ENCODE data around the gene CD44.

Gene CD44

DNA sequence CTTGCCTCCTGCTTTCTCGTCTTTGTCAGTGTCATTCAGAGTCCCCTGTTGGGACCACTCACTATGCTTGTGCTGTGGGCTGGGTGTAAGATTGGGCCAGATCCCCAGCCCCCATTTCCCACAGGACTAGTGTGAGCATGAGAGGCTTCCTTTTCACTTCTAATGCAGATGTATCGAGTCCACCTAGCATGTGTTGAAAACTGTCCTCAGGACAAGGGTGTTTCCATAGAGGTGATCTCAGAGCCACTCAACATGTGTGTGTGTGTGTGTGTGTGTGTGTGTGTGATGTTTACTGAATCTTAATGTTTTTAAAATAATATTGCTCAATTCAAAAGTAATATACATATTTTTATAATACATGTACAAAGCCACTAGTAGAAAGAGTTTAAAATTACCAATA is 11.4 kb upstream of the CD44 start:
- ChIA-PET POLR2A (no interaction called here), CTCF (no interaction called here)
- H3K36me3 ChIP-seq (ENCODE audit: control insufficient read depth in 4 of 4, insufficient read depth in 4 of 4, low read length in 3 of 4): no peaks in the 10 kb centered on the region
- no peak overlapping the region for H3K4me3 ChIP-seq (ENCODE audit: control insufficient read depth in 1 of 7, extremely low read depth in 1 of 7, insufficient read depth in 4 of 7, low read depth in 2 of 7, low read length in 6 of 7)
- no peaks in the 10 kb centered on the region for H3K27me3 ChIP-seq (replicated peaks in 2 of 5; ENCODE audit: control insufficient read depth in 4 of 5, insufficient read depth in 5 of 5, low read length in 4 of 5)
- H3K27ac ChIP-seq (ENCODE audit: insufficient read depth in 1 of 2, low read depth in 1 of 2, low read length in 2 of 2, poor library complexity in 1 of 2, severe bottlenecking in 2 of 2): no peak overlapping the region
- no peak for DNase-seq
- no peaks in the 10 kb centered on the region for H3K9me3 ChIP-seq (ENCODE audit: control extremely low read depth in 1 of 5, control insufficient read depth in 4 of 5, insufficient read depth in 2 of 5, low read depth in 1 of 5, low read length in 4 of 5)
- H3K4me1 ChIP-seq (ENCODE audit: control extremely low read depth in 1 of 4, control insufficient read depth in 4 of 4, insufficient read depth in 4 of 4, low read length in 3 of 4): peaks cover 0 to 2% (median under 1%) of the 10 kb centered on the region in 4 experiments
- WGBS (ENCODE audit: insufficient coverage): 50% methylated on average over 1 of the region's 2 CpGs

DNA sequence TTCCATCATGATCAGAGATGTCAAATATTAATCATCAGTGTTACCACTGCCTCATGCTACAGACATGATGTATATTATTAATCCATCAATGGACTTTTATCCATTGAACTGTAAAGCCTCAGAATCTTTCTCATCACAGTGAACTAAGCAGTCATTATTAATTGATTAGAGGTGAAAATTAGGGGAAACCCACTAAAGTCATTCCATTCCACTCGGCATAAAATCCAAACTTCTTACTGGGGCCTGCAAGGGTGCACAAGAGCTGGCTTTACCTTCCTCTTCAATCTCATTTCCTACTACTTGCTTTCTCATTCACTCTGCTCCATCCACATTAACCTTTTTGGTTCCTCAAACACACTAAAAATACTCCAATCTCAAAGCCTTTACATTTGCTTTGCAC is 7.9 kb upstream of the CD44 start:
- ChIA-PET POLR2A (no interaction called here), CTCF (interaction anchor here (1.4 to 1.9 kb wide), 2 partner anchors 11 to 19 kb away, joined by 6 read pairs; no protein-coding TSS in a partner anchor)
- 100% methylated on average over 1 of the region's 1 CpG for WGBS (ENCODE audit: insufficient coverage)

DNA sequence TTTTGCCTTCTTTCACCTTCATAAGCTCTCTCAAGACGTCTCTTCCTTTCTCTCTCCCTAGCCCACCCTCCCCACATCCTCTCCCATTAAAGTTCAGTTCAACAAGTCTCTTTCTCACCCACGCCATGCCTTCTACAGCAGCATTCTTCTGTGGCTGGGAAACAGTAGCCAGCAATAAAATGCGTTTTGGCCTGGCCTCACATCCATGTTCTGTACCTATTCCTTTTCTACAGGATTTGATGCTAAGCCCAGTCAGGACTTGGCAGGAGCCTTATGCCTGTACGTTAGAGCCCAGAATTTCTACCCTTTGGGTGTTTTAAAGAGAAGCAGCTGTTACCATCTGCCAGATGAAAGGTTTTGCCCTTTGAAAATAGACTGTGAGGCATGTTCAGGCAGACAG is 7.1 kb upstream of the CD44 start:
- no peaks in the 10 kb centered on the region for H3K27me3 ChIP-seq (replicated peaks in 2 of 5; ENCODE audit: control insufficient read depth in 4 of 5, insufficient read depth in 5 of 5, low read length in 4 of 5)
- no peak for DNase-seq
- CTCF ChIA-PET: no interaction called here
- POLR2A ChIA-PET: no interaction called here
- no peak overlapping the region for H3K4me3 ChIP-seq (ENCODE audit: control insufficient read depth in 1 of 7, extremely low read depth in 1 of 7, insufficient read depth in 4 of 7, low read depth in 2 of 7, low read length in 6 of 7)
- H3K4me1 ChIP-seq (ENCODE audit: control extremely low read depth in 1 of 4, control insufficient read depth in 4 of 4, insufficient read depth in 4 of 4, low read length in 3 of 4): no peaks in the 10 kb centered on the region
- H3K27ac ChIP-seq (ENCODE audit: insufficient read depth in 1 of 2, low read depth in 1 of 2, low read length in 2 of 2, poor library complexity in 1 of 2, severe bottlenecking in 2 of 2): no peak overlapping the region
- H3K36me3 ChIP-seq (ENCODE audit: control insufficient read depth in 4 of 4, insufficient read depth in 4 of 4, low read length in 3 of 4): no peaks in the 10 kb centered on the region
- 95% methylated on average over 2 of the region's 4 CpGs for WGBS (ENCODE audit: insufficient coverage)
- no peaks in the 10 kb centered on the region for H3K9me3 ChIP-seq (ENCODE audit: control extremely low read depth in 1 of 5, control insufficient read depth in 4 of 5, insufficient read depth in 2 of 5, low read depth in 1 of 5, low read length in 4 of 5)

More for the DNA sequence above, 7.9 kb upstream of the CD44 start:
- DNase-seq: no peak
- H3K36me3 ChIP-seq (ENCODE audit: control insufficient read depth in 4 of 4, insufficient read depth in 4 of 4, low read length in 3 of 4): no peaks in the 10 kb centered on the region
- H3K4me3 ChIP-seq (ENCODE audit: control insufficient read depth in 1 of 7, extremely low read depth in 1 of 7, insufficient read depth in 4 of 7, low read depth in 2 of 7, low read length in 6 of 7): no peak overlapping the region
- no peaks in the 10 kb centered on the region for H3K4me1 ChIP-seq (ENCODE audit: control extremely low read depth in 1 of 4, control insufficient read depth in 4 of 4, insufficient read depth in 4 of 4, low read length in 3 of 4)
- no peaks in the 10 kb centered on the region for H3K9me3 ChIP-seq (ENCODE audit: control extremely low read depth in 1 of 5, control insufficient read depth in 4 of 5, insufficient read depth in 2 of 5, low read depth in 1 of 5, low read length in 4 of 5)
- no peaks in the 10 kb centered on the region for H3K27me3 ChIP-seq (replicated peaks in 2 of 5; ENCODE audit: control insufficient read depth in 4 of 5, insufficient read depth in 5 of 5, low read length in 4 of 5)
- H3K27ac ChIP-seq (ENCODE audit: insufficient read depth in 1 of 2, low read depth in 1 of 2, low read length in 2 of 2, poor library complexity in 1 of 2, severe bottlenecking in 2 of 2): no peak overlapping the region

GRCh38 chr11:35133656-35134055 is 5.3 kb upstream of the CD44 start:
- no peak for DNase-seq
- Histone ChIP-seq H3K4me3 (ENCODE audit: control insufficient read depth in 1 of 7, extremely low read depth in 1 of 7, insufficient read depth in 4 of 7, low read depth in 2 of 7, low read length in 6 of 7) (no peak overlapping the region), H3K27ac (ENCODE audit: insufficient read depth in 1 of 2, low read depth in 1 of 2, low read length in 2 of 2, poor library complexity in 1 of 2, severe bottlenecking in 2 of 2) (no peak overlapping the region), H3K9me3 (ENCODE audit: control extremely low read depth in 1 of 5, control insufficient read depth in 4 of 5, insufficient read depth in 2 of 5, low read depth in 1 of 5, low read length in 4 of 5) (no peaks in the 10 kb centered on the region), H3K27me3 (replicated peaks in 2 of 5; ENCODE audit: control insufficient read depth in 4 of 5, insufficient read depth in 5 of 5, low read length in 4 of 5) (no peaks in the 10 kb centered on the region), H3K36me3 (ENCODE audit: control insufficient read depth in 4 of 4, insufficient read depth in 4 of 4, low read length in 3 of 4) (no peaks in the 10 kb centered on the region), H3K4me1 (ENCODE audit: control extremely low read depth in 1 of 4, control insufficient read depth in 4 of 4, insufficient read depth in 4 of 4, low read length in 3 of 4) (peaks cover 5 to 13% (median 7%) of the 10 kb centered on the region in 4 experiments)
- CTCF ChIA-PET: interaction anchor here (1.5 kb wide), 1 partner anchor 17 kb away, joined by 3 read pairs; no protein-coding TSS in a partner anchor
- WGBS (ENCODE audit: insufficient coverage): 100% methylated on average over 1 of the region's 1 CpG
- POLR2A ChIA-PET: no interaction called here

- 100% methylated on average over 1 of the region's 4 CpGs for WGBS (ENCODE audit: insufficient coverage)
- no peaks in the 10 kb centered on the region for H3K36me3 ChIP-seq (ENCODE audit: control insufficient read depth in 4 of 4, insufficient read depth in 4 of 4, low read length in 3 of 4)
- H3K9me3 ChIP-seq (ENCODE audit: control extremely low read depth in 1 of 5, control insufficient read depth in 4 of 5, insufficient read depth in 2 of 5, low read depth in 1 of 5, low read length in 4 of 5): no peaks in the 10 kb centered on the region
- H3K27me3 ChIP-seq (replicated peaks in 2 of 5; ENCODE audit: control insufficient read depth in 4 of 5, insufficient read depth in 5 of 5, low read length in 4 of 5): no peaks in the 10 kb centered on the region
- peaks cover 5 to 14% (median 12%) of the 10 kb centered on the region in 4 experiments for H3K4me1 ChIP-seq (ENCODE audit: control extremely low read depth in 1 of 4, control insufficient read depth in 4 of 4, insufficient read depth in 4 of 4, low read length in 3 of 4)
- no peak overlapping the region for H3K4me3 ChIP-seq (ENCODE audit: control insufficient read depth in 1 of 7, extremely low read depth in 1 of 7, insufficient read depth in 4 of 7, low read depth in 2 of 7, low read length in 6 of 7)
- no peak for DNase-seq
- no peak overlapping the region for H3K27ac ChIP-seq (ENCODE audit: insufficient read depth in 1 of 2, low read depth in 1 of 2, low read length in 2 of 2, poor library complexity in 1 of 2, severe bottlenecking in 2 of 2)
- POLR2A ChIA-PET: no interaction called here
- CTCF ChIA-PET: interaction anchor here (0.6 to 1.5 kb wide), 2 partner anchors 18 to 103 kb away, joined by 3 read pairs; no protein-coding TSS in a partner anchor
Measured at GRCh38 chr11:35134403-35135148, 4.4 kb upstream of the CD44 start.

- WGBS (ENCODE audit: insufficient coverage): 100% methylated on average over 3 of the region's 3 CpGs
- CTCF ChIA-PET: interaction anchor here (0.6 to 1.5 kb wide), 3 partner anchors 19 to 1378 kb away, joined by 3 to 4 read pairs (median 3); no protein-coding TSS in a partner anchor
Measured at GRCh38 chr11:35135222-35135621, 3.7 kb upstream of the CD44 start.

DNA sequence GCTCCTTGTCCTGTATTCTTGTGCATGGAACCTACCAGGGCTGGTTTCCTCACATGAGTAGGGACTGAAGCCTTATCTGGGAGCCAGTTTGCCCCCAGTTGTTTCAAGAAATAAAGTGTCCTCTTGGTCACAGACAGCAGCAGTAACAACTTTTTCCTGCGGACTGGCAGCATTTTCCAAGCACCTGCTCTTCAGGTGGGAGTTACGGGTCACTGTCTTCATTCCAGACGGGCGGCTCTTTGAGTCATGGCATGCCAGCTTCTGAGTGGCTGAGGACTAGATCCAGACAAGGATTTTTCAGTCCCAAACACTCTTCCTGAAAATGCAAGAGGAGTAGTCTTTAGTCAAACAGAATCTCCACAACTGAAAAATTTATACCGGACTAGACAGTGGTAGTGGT is 2.7 kb upstream of the CD44 start:
- Histone ChIP-seq H3K27ac (ENCODE audit: insufficient read depth in 1 of 2, low read depth in 1 of 2, low read length in 2 of 2, poor library complexity in 1 of 2, severe bottlenecking in 2 of 2) (no peak overlapping the region), H3K4me1 (ENCODE audit: control extremely low read depth in 1 of 4, control insufficient read depth in 4 of 4, insufficient read depth in 4 of 4, low read length in 3 of 4) (peaks cover 16 to 30% (median 26%) of the 10 kb centered on the region in 4 experiments), H3K36me3 (ENCODE audit: control insufficient read depth in 4 of 4, insufficient read depth in 4 of 4, low read length in 3 of 4) (no peaks in the 10 kb centered on the region), H3K9me3 (ENCODE audit: control extremely low read depth in 1 of 5, control insufficient read depth in 4 of 5, insufficient read depth in 2 of 5, low read depth in 1 of 5, low read length in 4 of 5) (no peaks in the 10 kb centered on the region), H3K27me3 (replicated peaks in 2 of 5; ENCODE audit: control insufficient read depth in 4 of 5, insufficient read depth in 5 of 5, low read length in 4 of 5) (no peaks in the 10 kb centered on the region), H3K4me3 (ENCODE audit: control insufficient read depth in 1 of 7, extremely low read depth in 1 of 7, insufficient read depth in 4 of 7, low read depth in 2 of 7, low read length in 6 of 7) (no peak overlapping the region)
- CTCF ChIA-PET: interaction anchor here (1.1 kb wide), 2 partner anchors 19 to 53 kb away, joined by 3 to 4 read pairs; no protein-coding TSS in a partner anchor
- no peak for DNase-seq
- POLR2A ChIA-PET: interaction anchor here (0.7 kb wide), 1 partner anchor 490 kb away, joined by 3 read pairs; no protein-coding TSS in a partner anchor
- 100% methylated on average over 5 of the region's 5 CpGs for WGBS (ENCODE audit: insufficient coverage)

More at GRCh38 chr11:35135222-35135621, 3.7 kb upstream of the CD44 start:
- H3K27ac ChIP-seq (ENCODE audit: insufficient read depth in 1 of 2, low read depth in 1 of 2, low read length in 2 of 2, poor library complexity in 1 of 2, severe bottlenecking in 2 of 2): no peak overlapping the region
- H3K4me3 ChIP-seq (ENCODE audit: control insufficient read depth in 1 of 7, extremely low read depth in 1 of 7, insufficient read depth in 4 of 7, low read depth in 2 of 7, low read length in 6 of 7): no peak overlapping the region
- POLR2A ChIA-PET: no interaction called here
- peaks cover 6 to 19% (median 17%) of the 10 kb centered on the region in 4 experiments for H3K4me1 ChIP-seq (ENCODE audit: control extremely low read depth in 1 of 4, control insufficient read depth in 4 of 4, insufficient read depth in 4 of 4, low read length in 3 of 4)
- DNase-seq: no peak
- no peaks in the 10 kb centered on the region for H3K36me3 ChIP-seq (ENCODE audit: control insufficient read depth in 4 of 4, insufficient read depth in 4 of 4, low read length in 3 of 4)
- no peaks in the 10 kb centered on the region for H3K9me3 ChIP-seq (ENCODE audit: control extremely low read depth in 1 of 5, control insufficient read depth in 4 of 5, insufficient read depth in 2 of 5, low read depth in 1 of 5, low read length in 4 of 5)
- H3K27me3 ChIP-seq (replicated peaks in 2 of 5; ENCODE audit: control insufficient read depth in 4 of 5, insufficient read depth in 5 of 5, low read length in 4 of 5): no peaks in the 10 kb centered on the region
